NCI-H1105 treated with DMSO at 0.1 percent for 48 hours (cell line): ENCODE results near the gene SMIM14.
"Not testable (repeated sequence)": the region's sequence is repeated elsewhere in the genome, so short reads cannot be mapped to it uniquely, and the experiment has no call there.

Experiments
- DNase-seq: peaks from one replicate; lab custom pipeline; 2025; lab: John Stamatoyannopoulos, UW

SMIM14 gene

GRCh38 chr4:39638354-39639239, at the start of gene SMIM14:
TSS of gene SMIM14 (minus strand) at chr4:39638865. CDS start at chr4:39605145, 33,720 bp downstream.
- DNase-seq, result peak; percentile 81

- DNase-seq, result no peak
These were observed 48.3 kb upstream of the SMIM14 start for GRCh38 chr4:39687014-39687413.

GRCh38 chr4:39685990-39686389, 47.3 kb upstream of the SMIM14 start:
- no peak for DNase-seq

- no peak for DNase-seq
These were observed 43.5 kb upstream of the SMIM14 start for GRCh38 chr4:39682138-39682537.

- not testable (repeated sequence) for DNase-seq
These were observed 42.3 kb upstream of the SMIM14 start for GRCh38 chr4:39681003-39681402.

GRCh38 chr4:39675681-39676080, 37.0 kb upstream of the SMIM14 start:
- not testable (repeated sequence) for DNase-seq

GRCh38 chr4:39670296-39670695, 31.6 kb upstream of the SMIM14 start:
- DNase-seq, result not testable (repeated sequence)

- no peak for DNase-seq
These were observed 30.2 kb upstream of the SMIM14 start for GRCh38 chr4:39668887-39669286.

GRCh38 chr4:39667706-39668105, 29.0 kb upstream of the SMIM14 start:
- no peak for DNase-seq

GRCh38 chr4:39664828-39665731, 26.4 kb upstream of the SMIM14 start:
- no peak for DNase-seq

- DNase-seq, result no peak
These were observed 24.0 kb upstream of the SMIM14 start for GRCh38 chr4:39662683-39663082.

- no peak for DNase-seq
These were observed 22.1 kb upstream of the SMIM14 start for GRCh38 chr4:39660757-39661156.

GRCh38 chr4:39660045-39660444, 21.4 kb upstream of the SMIM14 start:
- no peak for DNase-seq

- DNase-seq, result no peak
These were observed 20.1 kb upstream of the SMIM14 start for GRCh38 chr4:39658756-39659155.

GRCh38 chr4:39657465-39657864, 18.8 kb upstream of the SMIM14 start:
- DNase-seq, result no peak

- DNase-seq, result not testable (repeated sequence)
These were observed 18.0 kb upstream of the SMIM14 start for GRCh38 chr4:39656638-39657037.

GRCh38 chr4:39655876-39656275, 17.2 kb upstream of the SMIM14 start:
- DNase-seq, result no peak

- DNase-seq, result no peak
These were observed 16.5 kb upstream of the SMIM14 start for GRCh38 chr4:39655211-39655610.

- DNase-seq, result not testable (repeated sequence)
These were observed 12.9 kb upstream of the SMIM14 start for GRCh38 chr4:39651586-39651985.

GRCh38 chr4:39649639-39650265, 11.1 kb upstream of the SMIM14 start:
- DNase-seq, result no peak

- no peak for DNase-seq
These were observed 10.3 kb upstream of the SMIM14 start for GRCh38 chr4:39648827-39649558.

- DNase-seq, result no peak
These were observed 9.5 kb upstream of the SMIM14 start for GRCh38 chr4:39648213-39648612.
